ENCODE data around the gene NT5E.
"Not testable (repeated sequence)": the region's sequence is repeated elsewhere in the genome, so short reads cannot be mapped to it uniquely, and the experiment has no call there.

The NT5E gene

GRCh38 chr6:85493389-85493788, 43.5 kb downstream of the NT5E start:
- no peak for DNase-seq (ENCODE audit: low spot score)

GRCh38 chr6:85494547-85495536, 45.0 kb downstream of the NT5E start:
- DNase-seq (ENCODE audit: low spot score), result peak; percentile 56

GRCh38 chr6:85496009-85496579, 46.2 kb downstream of the NT5E start:
- DNase-seq (ENCODE audit: low spot score), result no peak

- no peak for DNase-seq (ENCODE audit: low spot score)
Observed at GRCh38 chr6:85496856-85497255, 47.0 kb downstream of the NT5E start.

GRCh38 chr6:85498596-85499258, 48.8 kb downstream of the NT5E start:
- no peak for DNase-seq (ENCODE audit: low spot score)

- no peak for DNase-seq (ENCODE audit: low spot score)
Observed at GRCh38 chr6:85506441-85507093, 56.7 kb downstream of the NT5E start.

- no peak for DNase-seq (ENCODE audit: low spot score)
Observed at GRCh38 chr6:85516168-85516567, 66.3 kb downstream of the NT5E start.

GRCh38 chr6:85524281-85524680, 74.4 kb downstream of the NT5E start:
- DNase-seq (ENCODE audit: low spot score), result not testable (repeated sequence)

- DNase-seq (ENCODE audit: low spot score), result peak; percentile 21
Observed at GRCh38 chr6:85537055-85537494, 87.2 kb downstream of the NT5E start.

- no peak for DNase-seq (ENCODE audit: low spot score)
Observed at GRCh38 chr6:85544776-85545175, 94.9 kb downstream of the NT5E start.
